Stimulated activated CD4-positive, alpha-beta T cell treated with anti-CD3 and anti-CD28 coated beads, Interleukin-2, amount 100 ng/mL, for 4 hours (primary cell): ENCODE results near the gene METTL17.
"Not testable (repeated sequence)": the region's sequence is repeated elsewhere in the genome, so short reads cannot be mapped to it uniquely, and the experiment has no call there.

Experiments
- DNase-seq: peaks from one replicate; pipeline ENCODE4 v3.0.0-alpha.2; 2020; ENCODE audit warnings: low read depth

METTL17 gene

DNA sequence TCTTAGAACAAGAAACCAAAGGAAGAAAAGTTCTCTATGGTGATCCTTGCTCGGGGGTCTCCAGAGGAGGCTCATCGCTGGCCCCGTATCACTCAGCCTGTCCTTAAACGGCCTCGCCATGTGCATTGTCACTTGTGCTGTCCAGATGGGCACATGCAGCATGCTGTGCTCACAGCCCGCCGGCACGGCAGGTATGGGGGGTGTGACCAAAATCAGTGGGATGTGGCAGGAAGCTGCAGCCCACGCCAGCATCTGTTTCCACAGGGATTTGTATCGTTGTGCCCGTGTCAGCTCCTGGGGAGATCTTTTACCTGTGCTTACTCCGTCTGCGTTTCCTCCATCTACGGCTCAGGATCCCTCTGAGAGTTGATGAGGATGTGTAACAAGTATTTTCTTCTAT is 6.7 kb downstream of the METTL17 start:
- DNase-seq = no peak

DNA sequence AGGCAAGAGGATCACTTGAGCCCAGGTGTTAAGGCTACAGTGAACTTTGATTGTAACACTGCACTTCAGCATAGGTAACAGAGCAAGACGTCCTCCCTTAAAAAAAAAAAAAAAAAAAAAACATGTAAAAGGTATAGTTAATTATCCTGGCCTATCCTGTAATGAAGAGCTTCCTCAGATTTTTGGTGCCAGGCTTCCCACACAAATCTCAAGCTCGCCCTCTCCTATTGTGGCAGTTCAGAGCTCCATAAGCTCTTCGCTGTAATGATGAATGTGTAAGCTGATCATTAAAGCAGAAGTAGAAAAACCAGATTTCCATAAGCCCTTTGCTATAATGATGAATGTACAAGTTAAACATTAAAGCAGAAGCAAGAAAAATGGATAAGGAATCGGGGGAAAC is 7.3 kb downstream of the METTL17 start:
- DNase-seq = no peak

DNA sequence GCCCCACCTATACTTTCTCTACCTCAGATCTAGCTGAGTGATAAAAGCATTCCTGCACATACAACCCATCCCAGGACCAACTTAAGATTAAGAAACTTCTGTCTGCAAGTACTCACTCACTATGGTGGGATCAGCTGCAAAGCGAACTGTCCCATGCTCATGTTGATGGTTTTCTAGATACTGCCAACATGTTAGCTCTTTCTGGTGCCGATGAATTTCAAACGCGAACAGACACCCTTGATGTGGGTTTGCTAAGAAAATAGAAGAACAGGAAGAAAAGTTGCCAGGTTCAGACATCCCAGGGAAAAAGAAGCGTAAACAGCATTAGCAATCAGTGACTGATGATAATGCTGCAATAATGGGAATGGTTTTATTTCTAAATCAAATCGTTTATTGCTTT is 7.8 kb downstream of the METTL17 start:
- no peak for DNase-seq

DNA sequence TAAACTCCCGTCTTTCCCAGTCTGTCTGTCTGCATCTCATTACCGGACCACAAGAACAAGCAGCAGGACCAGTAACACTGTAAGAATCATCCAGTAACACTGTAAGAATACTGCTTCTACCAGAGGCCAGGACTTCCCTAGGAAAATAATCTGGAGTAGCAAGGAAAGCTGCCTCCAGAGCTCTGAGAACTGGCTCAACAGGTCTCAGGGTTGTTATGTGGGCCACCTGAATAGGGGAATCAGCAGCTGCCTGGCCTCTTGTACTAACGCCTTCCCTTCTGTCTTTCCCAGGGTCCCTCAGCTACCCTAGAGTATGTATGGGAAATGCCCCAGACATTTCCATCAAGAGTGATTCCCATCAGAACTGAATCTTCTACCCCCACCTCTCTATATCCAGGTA is 8.4 kb downstream of the METTL17 start:
- DNase-seq = no peak

DNA sequence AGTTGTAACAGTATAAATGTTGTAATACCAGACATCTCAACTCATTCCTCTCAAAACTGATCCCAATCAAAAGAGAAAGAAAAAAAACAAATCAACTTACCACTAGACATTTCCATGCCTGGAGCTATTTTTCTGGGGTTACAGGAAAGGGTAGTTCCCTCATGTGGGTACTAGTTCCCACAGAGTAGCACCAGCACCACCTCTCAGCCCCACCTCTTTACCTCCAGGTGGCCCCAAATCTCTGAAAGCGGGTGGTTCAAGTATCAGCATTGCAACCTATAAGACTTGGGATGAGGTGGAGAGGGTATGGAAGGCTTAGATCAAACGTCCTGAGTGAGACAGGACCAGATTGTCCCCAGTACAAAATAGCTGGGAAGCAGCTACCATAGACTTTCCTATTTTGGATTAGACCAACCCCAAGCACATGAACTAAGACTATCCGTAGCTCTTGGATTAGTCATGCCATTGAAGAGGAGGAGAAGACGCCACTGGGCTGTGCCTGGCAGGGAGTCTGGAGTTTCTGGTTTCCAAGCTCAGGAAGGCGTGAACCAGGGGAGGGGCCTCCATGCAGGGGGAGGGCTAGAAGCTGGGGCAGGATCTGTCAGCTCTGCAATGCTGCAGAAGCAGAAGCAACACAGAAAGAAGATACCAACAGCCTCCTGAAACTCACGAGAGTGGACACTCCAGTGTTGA is 9.0 kb downstream of the METTL17 start, which contains the start of gene SLC39A2:
Gene SLC39A2, plus strand, starts transcription at position 620 of the 693 bp plus-strand sequence. CDS start 154 bp downstream, outside the sequence.
- no peak for DNase-seq

DNA sequence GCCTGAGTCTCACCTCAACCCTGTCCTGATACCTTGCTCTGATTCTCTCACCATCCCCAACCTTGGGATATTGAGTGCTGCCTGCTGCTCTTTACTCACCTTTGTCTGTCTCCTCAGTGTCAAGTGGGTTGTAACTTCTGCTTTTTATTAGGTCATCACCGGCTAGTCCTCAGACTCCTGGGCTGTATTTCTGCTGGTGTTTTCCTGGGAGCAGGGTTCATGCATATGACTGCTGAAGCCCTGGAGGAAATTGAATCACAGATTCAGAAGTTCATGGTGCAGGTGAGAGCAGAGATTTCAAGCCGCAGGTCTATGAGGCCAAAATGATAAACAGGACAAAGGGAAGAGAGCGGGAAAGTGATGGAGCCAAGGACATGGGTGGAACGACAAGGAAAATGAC is 9.8 kb downstream of the METTL17 start:
- no peak for DNase-seq

DNA sequence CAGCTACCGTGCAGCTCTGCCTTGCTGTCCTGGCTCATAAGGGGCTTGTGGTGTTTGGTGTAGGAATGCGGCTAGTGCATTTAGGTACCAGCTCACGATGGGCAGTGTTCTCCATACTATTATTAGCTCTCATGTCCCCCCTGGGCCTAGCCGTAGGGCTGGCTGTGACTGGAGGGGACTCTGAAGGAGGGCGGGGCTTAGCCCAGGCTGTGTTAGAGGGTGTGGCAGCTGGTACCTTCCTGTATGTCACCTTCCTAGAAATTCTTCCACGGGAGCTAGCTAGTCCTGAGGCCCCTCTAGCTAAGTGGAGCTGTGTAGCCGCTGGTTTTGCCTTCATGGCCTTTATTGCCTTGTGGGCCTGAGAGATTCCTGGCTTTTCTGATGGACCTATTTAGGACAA is 11.4 kb downstream of the METTL17 start:
- DNase-seq = no peak

DNA sequence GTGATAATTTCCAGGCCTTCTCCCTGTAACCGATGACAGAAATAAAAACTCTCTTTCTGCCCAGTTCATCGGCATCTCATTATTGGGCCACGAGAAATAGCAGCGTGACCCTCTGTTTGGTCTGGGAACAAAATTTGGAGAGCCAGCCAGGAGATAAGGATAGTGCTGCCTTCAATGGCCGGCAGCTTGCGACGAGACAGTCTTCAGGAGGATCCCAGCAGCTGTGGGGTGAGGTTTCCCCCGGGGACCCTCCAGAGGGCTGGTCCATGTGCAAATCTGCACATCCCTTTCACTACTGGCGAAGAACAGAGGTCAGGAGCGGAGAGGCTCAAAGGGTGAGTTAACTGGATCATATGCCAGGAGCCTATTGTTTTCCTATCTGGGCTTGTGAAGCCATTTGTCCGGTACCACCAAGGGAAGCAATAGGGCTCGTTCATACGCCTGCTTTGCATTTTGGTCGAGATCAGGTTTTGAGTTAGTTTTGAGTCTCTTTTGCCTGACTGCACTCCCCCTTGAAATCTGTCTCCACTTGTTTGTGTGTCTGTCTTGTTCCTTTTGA is 14.1 kb downstream of the METTL17 start:
- no peak for DNase-seq

DNA sequence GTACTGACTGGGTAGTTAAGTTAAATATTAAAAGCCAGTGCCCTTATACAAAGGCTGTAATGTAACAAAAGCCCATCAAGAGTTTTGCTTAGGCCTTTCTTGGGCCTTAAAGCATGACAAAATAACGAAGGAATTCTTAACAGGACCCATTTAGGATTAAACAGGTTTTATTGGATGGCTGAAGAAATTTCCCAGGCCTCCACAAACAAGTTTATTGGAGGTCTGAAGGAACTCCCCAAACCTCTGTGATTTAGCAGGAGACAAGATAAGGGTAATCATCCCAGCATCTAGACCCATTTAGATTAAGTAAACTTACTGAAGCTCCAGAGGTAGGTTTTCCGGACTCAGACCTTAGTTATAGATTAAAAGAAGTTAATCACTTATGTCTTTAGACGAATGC is 19.9 kb downstream of the METTL17 start:
- DNase-seq = not testable (repeated sequence)

DNA sequence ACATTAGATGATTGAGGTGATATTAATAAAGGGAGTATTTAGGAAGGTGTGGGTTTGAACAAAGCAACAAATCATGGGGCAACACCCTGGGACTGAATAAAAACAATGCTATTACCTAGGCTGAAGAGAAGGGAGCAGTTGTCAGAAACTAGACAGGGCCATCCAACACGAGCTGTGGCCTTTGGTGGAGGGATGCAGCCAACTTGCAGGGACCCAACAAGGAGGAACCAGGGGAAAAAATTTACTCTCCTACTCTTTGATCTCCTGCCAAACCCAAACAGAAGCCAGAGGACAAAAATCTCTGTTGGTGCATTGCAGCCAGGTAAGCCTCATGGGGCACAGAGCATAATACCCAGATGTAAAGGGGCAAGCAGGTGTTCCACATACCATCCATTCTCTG is 21.4 kb downstream of the METTL17 start:
- DNase-seq = no peak

DNA sequence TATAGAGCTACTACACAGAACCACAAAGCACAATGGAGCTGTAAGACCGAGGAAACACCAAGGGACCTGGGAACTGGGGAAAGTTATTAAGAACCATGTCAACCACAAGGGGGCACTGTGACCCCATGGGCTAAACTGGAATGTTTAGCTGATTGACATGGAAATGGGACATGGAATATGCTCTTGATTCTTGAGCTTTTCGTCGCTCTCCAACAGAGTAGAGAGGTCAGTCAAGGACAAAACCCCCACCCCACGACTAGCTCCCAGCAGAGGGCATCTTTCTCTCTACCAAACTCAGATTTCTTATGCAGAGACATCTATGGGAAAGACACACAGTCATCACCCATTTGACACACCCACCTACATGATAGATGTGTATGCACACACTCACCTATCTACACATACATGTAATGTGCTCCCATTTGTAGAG is 25.0 kb downstream of the METTL17 start:
- DNase-seq = peak; percentile 65

DNA sequence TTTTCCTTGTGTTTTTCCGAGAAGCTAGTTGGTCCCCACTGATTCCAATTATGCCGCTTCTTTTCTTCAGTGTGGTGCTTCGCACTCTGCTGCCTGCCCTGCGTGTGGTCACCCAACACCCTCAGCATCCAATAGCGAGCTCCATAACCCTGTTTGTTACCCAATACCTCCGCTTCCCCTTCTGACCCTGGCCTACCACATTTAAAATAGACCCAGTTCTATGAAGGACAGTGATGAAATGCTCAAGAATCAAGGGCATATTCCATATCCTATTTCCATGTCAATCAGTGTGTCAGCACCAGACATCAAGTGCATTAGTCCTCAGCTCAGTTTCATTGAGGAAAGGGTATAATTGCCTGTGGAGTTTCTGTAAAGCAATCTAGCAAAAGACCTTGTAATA is 25.5 kb downstream of the METTL17 start:
- DNase-seq = no peak

DNA sequence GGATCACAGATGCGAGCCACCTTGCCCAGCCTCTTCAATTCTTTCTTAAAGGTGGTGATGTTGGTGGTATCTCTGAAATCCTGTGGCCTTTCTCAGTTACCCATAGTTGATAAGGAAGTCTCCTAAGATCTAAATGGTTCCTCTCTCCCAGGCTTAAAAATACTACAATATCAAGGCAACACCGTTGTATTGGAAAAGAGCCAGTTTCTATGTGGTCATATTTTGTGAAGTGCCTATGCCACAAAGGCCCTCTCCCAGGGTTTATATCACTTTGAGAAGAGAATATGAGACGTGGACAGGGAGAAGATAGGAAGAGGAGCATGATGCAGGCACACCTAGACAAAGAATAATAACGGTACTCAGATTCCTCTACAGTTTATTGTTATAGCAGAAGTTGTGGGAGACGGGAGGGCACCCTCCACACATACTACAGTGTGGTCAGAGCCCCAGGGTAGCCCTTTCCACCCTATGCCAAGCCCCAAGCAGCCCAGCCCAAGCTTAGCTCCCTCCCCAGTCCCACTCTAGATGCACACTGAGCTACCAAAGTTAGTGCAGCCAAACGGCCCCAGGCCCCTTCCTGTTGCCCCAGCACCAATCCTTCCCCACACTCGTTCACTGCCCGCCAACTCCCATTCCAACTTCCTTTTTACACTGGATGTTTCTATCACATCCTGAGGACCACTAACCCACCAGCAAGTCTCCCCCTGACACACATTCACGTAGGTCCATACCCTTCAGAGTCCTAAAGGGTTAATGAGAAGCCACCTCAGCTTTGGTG is 26.8 kb downstream of the METTL17 start:
- DNase-seq = no peak

DNA sequence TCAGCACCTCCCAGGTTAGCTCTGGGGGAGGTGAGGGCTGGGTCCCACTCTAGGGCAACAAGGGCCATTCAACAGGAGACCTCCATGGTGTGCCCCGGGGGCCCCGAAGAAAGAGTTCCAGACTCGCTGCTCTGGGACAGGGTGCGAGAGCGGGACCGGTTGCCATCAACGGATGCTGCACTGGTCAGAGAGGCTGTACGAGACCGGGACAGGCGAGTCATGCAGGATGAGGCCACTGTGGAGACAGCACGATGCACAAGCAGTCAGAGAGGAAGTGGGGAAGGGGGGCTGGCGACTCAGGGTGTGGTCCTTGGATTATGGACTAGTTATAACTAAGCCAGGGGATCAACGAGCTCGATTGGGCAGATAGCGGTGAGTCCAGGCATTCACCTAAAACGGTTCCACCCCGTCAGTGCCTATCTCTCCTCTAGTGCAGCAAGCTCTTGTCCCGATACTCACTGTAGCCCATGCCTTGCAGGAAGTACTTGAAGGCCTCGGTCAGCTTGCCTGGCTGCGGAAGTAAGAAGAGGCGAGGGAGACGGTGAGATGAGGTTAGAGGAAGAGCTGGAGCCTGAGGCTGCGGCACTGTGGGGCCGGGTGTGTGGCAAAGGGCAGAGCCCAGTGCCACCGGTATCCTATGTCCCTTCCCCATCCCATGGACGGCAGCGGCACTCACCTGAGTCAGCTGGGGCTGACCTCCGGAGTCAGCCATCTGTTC is 27.9 kb downstream of the METTL17 start:
- DNase-seq = no peak

DNA sequence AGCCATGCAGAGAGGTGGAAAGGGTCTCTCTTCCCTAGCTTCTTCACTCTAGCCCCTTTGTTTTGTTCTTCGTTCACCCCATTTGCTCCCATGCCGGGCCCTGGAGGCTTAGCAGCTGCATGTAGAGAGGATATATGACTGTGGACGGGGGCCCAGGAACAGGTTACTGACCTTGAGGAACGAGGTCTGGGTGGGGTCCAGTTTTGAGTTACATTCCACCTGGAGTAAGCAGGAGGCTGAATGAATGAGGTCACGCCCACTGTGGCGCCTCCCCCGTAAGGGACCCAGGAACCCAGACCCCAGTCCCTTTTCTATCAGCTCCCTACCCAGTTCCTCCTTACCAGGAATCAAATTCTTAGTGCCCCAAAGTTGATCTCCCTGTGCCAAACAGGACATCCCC is 28.5 kb downstream of the METTL17 start:
- DNase-seq = no peak

DNA sequence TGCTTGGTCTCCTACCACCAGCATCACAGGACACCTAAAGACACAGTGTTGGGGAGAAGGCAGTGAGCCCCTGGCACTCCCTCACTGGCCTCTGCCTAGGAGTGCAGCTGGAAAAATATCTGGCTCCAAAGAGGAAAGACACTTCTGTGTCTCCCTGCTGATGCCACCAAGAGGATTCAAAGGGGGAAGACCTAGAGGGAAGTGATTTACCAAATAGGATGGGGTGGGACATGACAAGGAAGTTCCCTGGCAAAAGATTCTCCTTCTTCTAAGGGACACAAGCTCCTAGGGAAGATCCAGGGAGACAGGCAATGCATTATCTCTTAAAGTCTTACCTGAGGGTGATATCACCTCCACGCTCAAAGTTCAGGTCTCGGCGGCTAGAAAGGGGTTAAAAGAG is 29.0 kb downstream of the METTL17 start:
- DNase-seq = no peak

DNA sequence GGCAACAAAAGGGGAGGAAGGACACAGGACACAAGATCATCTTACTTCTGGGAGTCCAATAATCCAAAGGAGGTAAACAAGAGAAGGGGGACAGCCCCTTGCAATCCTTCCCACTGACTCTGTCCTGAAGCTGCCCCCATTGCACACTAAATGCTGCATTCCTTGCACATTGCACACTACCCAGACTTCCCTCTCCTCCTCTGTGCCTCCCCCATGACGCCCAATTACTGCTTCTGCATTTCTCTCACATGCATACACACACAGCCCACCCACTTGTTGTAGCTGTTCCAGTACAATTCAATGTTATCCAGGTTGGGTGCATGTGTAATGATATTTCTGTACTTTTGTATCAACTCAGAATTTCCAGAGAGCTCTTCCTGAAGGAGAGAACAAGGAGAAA is 29.6 kb downstream of the METTL17 start:
- DNase-seq = no peak

DNA sequence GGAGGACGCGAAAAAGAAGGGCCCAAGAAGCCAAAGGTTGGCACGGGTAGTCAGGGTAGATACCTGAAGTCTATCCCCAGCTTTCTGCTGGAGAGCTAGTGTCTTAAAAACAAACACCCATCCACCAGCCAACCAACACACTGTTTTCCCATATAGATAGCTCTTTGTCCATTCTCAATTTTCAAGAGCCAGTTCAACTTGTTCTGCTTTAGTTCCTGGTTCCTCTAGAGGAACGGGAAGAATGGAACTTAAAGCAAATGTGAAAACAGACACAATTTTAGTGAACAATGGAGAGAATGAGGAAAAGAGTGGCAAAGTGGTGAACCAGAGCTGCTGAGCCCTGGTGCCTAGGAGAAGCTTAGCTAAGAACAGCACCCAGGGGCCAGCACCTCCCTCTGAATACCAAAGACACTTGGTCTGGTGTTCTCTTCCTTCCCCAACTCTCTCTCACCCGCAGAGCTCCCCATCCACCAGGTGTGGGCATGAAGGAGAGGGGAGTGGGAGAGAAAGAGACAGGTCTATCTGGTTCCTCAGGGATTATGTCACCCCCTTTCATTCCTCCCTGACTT is 31.3 kb downstream of the METTL17 start:
- no peak for DNase-seq

DNA sequence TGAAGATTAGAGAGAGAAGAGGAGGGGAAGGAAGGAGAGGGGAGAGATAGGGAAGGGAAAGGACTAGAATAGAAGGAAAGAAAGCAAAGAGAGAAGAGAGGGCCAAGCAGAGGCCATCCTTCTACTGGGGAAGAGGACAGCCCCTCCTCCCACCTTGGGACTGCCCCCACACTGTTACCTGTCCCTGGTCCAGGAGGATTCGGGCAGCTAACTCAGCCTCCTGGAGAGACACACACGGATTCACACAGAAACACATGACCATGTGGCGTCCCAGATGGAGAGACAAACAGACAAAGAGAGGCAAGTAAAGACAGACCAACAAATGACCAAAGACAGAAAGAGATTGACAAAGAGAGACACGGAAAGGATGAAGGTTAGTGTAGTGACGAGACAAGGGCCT is 32.9 kb downstream of the METTL17 start:
- no peak for DNase-seq

DNA sequence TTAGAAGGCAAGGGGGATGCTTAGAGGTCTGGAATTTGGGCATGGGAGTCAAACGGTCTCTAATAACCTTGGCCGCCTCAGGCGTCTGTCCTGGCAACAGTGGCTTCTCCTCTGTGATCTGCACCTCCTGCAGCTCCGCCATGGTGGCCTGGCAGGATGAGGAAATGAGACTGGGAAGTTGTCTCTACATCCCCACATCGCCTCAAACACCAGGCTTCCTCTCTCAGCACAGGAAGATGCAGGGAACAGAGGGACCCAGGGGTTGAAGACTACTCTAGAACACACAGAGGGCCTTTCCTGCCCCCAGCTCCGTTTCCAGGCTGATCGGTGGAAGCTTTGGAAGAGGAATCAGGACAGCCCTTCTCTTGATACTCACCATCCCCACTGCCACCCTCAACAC is 33.4 kb downstream of the METTL17 start:
- DNase-seq = no peak

DNA sequence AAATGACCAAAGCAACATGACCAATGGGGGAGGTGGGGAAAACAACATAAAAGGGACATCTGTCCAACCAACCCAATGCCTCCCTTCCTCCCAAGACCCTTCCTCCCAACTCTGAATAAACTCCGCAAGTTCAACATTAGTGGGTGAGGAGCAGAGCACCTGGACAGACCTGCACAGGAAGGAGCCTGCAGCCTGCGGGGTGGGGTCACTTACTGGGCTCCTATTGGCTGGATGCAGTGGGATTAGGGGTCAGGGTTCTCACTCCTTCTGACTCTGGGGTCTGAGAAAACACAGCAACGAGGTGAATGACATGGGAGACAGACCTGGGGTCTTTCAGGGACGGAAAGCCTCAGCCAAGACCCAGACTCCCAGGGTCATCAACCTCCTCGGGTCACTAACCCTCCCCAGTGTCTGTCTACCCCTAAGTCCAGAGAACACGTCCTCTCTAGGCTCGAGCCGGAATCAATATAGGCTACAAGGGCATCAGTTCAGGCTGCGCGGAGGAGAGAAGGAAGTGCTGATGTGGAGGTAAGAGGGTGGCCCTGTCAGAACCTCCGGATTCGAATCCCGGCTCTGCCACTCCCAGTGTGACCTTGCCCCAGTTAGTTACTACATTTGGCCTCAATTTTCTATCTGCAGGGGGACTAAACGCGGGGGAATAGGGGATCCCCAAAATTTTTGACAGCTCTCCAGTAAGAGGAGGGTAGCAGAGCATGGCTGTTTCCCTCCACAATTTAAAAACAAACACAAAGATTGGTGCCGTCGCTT is 34.2 kb downstream of the METTL17 start:
- DNase-seq = no peak
